Natural killer cell (primary cell): ENCODE data around the gene OBSCN. TPM values are rescaled to one million over a fixed set of nuclear protein-coding genes. Genes with fewer than 3 reads are reported as not detected.

Experiments
- ATAC-seq, 3 donors: fragments of 150-1000 bp in 2 of 3; fragments of 200-7000 bp in 1 of 3; cut with Tn5 transposase; 1 replicate in 1 of 3; 2 replicates in 2 of 3; pipeline ENCODE4 v1.10.0; 2021; ENCODE audit warnings: mild to moderate bottlenecking in 2 of 3, moderate library complexity in 2 of 3
- DNase-seq, 2 donors: peaks; one replicate each; pipeline versions ENCODE4 v3.0.0 to v3.0.0-alpha.2; 2013 to 2021; ENCODE audit warnings: mixed read lengths in 1 of 2
- H3K27ac ChIP-seq: one replicate; pipeline ENCODE4 v1.5.1; 2013; ENCODE audit warnings: mild to moderate bottlenecking, low read length
- H3K27me3 ChIP-seq: one replicate; pipeline ENCODE4 v1.6.1; 2013; ENCODE audit warnings: low read length; ENCODE audit not compliant: control insufficient read depth, insufficient read depth
- H3K36me3 ChIP-seq: one replicate; pipeline ENCODE4 v1.6.1; 2013; ENCODE audit warnings: low read length; ENCODE audit not compliant: control insufficient read depth, insufficient read depth
- H3K4me1 ChIP-seq: one replicate; pipeline ENCODE4 v1.6.1; 2013; ENCODE audit warnings: low read length; ENCODE audit not compliant: control insufficient read depth, insufficient read depth
- H3K4me3 ChIP-seq: one replicate; pipeline ENCODE4 v1.5.1; 2013; ENCODE audit warnings: low read length
- H3K9me3 ChIP-seq: one replicate; pipeline ENCODE4 v1.6.1; 2013; ENCODE audit warnings: low read length; ENCODE audit not compliant: control insufficient read depth, insufficient read depth
- H3K27ac Mint-ChIP-seq, 2 donors: one replicate each; pipeline ENCODE4 v1.8.0; 2022; ENCODE audit warnings: mild to moderate bottlenecking in 2 of 2, mixed read lengths in 2 of 2, moderate library complexity in 1 of 2
- H3K27me3 Mint-ChIP-seq, 2 donors: one replicate each; pipeline ENCODE4 v1.8.0; 2022; ENCODE audit warnings: low read depth in 2 of 2, mixed read lengths in 2 of 2
- H3K36me3 Mint-ChIP-seq: one replicate; pipeline ENCODE4 v1.8.0; 2022; ENCODE audit warnings: mixed read lengths
- H3K4me1 Mint-ChIP-seq, 2 donors: one replicate each; pipeline ENCODE4 v1.8.0; 2022; ENCODE audit warnings: mixed read lengths in 2 of 2
- H3K4me3 Mint-ChIP-seq: one replicate; pipeline ENCODE4 v1.8.0; 2022; ENCODE audit warnings: mild to moderate bottlenecking, moderate library complexity, mixed read lengths
- H3K9me3 Mint-ChIP-seq, 2 donors: one replicate each; pipeline ENCODE4 v1.8.0; 2022; ENCODE audit warnings: mixed read lengths in 2 of 2
- CTCF ChIP-seq: fragments of 200-600 bp; IDR thresholded peaks from one replicate; pipeline ENCODE4 v1.8.0; 2022; ENCODE audit warnings: antibody characterized with exemption
- WGBS: methylation state at CpG from one replicate; pipeline ENCODE4 v1.1.7; 2013; ENCODE audit warnings: missing lambda C conversion rate; ENCODE audit not compliant: insufficient coverage; 5-methylcytosine and 5-hydroxymethylcytosine counted together
- intact Hi-C: fragments of 100-400 bp; cut with micrococcal nuclease; formaldehyde crosslinking; loops from one replicate; pipeline ENCODE4 v1.14.2; 2022
- total RNA-seq, 4 donors: library from RNA; stranded (reverse); fragments of 120-200 nt in 1 of 4; gene quantifications; one replicate each; pipeline versions ENCODE4 v1.2.3 to v1.2.4, GENCODE V29; 2013 to 2022

The OBSCN gene
- total RNA-seq, 3 donors from 2014 or later (not counting 1 experiment from before 2014, with no cell fraction given), result 9.6 to 30.0 (median 14.3) TPM

GRCh38 chr1:228411121-228411520 lies 203.3 kb downstream of the OBSCN start:
- H3K9me3 Mint-ChIP-seq, result no peaks in the 10 kb centered on the region
- no peak overlapping the region for H3K27ac ChIP-seq
- intact Hi-C loops, result no loop called here
- no peaks in the 10 kb centered on the region for H3K9me3 ChIP-seq
- H3K36me3 ChIP-seq, result no peaks in the 10 kb centered on the region
- peaks cover 0 to 7% of the 10 kb centered on the region in 2 donors for H3K27me3 Mint-ChIP-seq
- peaks cover 17 to 32% of the 10 kb centered on the region in 2 donors for H3K4me1 Mint-ChIP-seq
- WGBS, result 88% methylated on average over 5 of the region's 5 CpGs
- no peak for DNase-seq
- no peak overlapping the region for H3K4me3 ChIP-seq
- H3K4me3 Mint-ChIP-seq, result peak overlapping the region; percentile 25
- no peaks in the 10 kb centered on the region for H3K36me3 Mint-ChIP-seq
- no peak for ATAC-seq
- TF ChIP-seq CTCF, result no peak
- no peak overlapping the region for H3K27ac Mint-ChIP-seq
- H3K4me1 ChIP-seq, result peaks cover 28% of the 10 kb centered on the region
- H3K27me3 ChIP-seq, result peaks cover 4% of the 10 kb centered on the region

GRCh38 chr1:228411548-228412430 lies 203.9 kb downstream of the OBSCN start:
- Mint-ChIP-seq H3K4me3 (no peak overlapping the region), H3K36me3 (no peaks in the 10 kb centered on the region), H3K27ac (no peak overlapping the region), H3K9me3 (no peaks in the 10 kb centered on the region), H3K4me1 (peaks cover 17 to 39% of the 10 kb centered on the region in 2 donors), H3K27me3 (peaks cover 0 to 7% of the 10 kb centered on the region in 2 donors)
- Histone ChIP-seq H3K36me3 (no peaks in the 10 kb centered on the region), H3K4me3 (no peak overlapping the region), H3K4me1 (peaks cover 30% of the 10 kb centered on the region), H3K27ac (no peak overlapping the region), H3K27me3 (peaks cover 4% of the 10 kb centered on the region), H3K9me3 (no peaks in the 10 kb centered on the region)
- no peak for TF ChIP-seq CTCF
- DNase-seq, result no peak
- intact Hi-C loops, result no loop called here
- no peak for ATAC-seq
- 85% methylated on average over 9 of the region's 9 CpGs for whole genome bisulfite sequencing

- H3K4me3 ChIP-seq, result no peak overlapping the region
- ATAC-seq (no peak), DNase-seq (no peak)
- 85% methylated on average over 10 of the region's 10 CpGs for WGBS
- no peak for TF ChIP-seq CTCF
- peaks cover 17 to 44% of the 10 kb centered on the region in 2 donors for H3K4me1 Mint-ChIP-seq
- H3K27me3 ChIP-seq, result peaks cover 4% of the 10 kb centered on the region
- no peaks in the 10 kb centered on the region for H3K9me3 Mint-ChIP-seq
- no peak overlapping the region for H3K4me3 Mint-ChIP-seq
- peaks cover 0 to 7% of the 10 kb centered on the region in 2 donors for H3K27me3 Mint-ChIP-seq
- no peaks in the 10 kb centered on the region for H3K36me3 ChIP-seq
- no peak overlapping the region for H3K27ac ChIP-seq
- H3K9me3 ChIP-seq, result no peaks in the 10 kb centered on the region
- H3K4me1 ChIP-seq, result peaks cover 22% of the 10 kb centered on the region
- intact Hi-C loops, result no loop called here
- no peaks in the 10 kb centered on the region for H3K36me3 Mint-ChIP-seq
- no peak overlapping the region for H3K27ac Mint-ChIP-seq
Measured at GRCh38 chr1:228413241-228414010, 205.6 kb downstream of the OBSCN start.
